Lower lobe of right lung (tissue), 2 donors: ENCODE results near the gene ZNF302. TPM values are rescaled to one million over a fixed set of nuclear protein-coding genes. Genes with fewer than 3 reads are reported as not detected.

Source experiments
- ATAC-seq, 2 donors: fragments of 200-7000 bp; cut with Tn5 transposase; one replicate each; pipeline ENCODE4 v1.9.1; 2020 to 2022; ENCODE audit warnings: mild to moderate bottlenecking in 2 of 2, moderate library complexity in 2 of 2
- DNase-seq: peaks from one replicate; pipeline ENCODE4 v3.0.0-alpha.2; 2020
- H3K27ac ChIP-seq: fragments of 200-600 bp; one replicate; pipeline ENCODE4 v1.8.0; 2022
- H3K27me3 ChIP-seq: fragments of 200-600 bp; one replicate; pipeline ENCODE4 v1.8.0; 2022; ENCODE audit warnings: low read depth
- H3K36me3 ChIP-seq: fragments of 200-600 bp; one replicate; pipeline ENCODE4 v1.8.0; 2022; ENCODE audit warnings: mild to moderate bottlenecking
- H3K4me1 ChIP-seq: fragments of 200-600 bp; one replicate; pipeline ENCODE4 v1.8.0; 2022
- H3K4me3 ChIP-seq: fragments of 200-600 bp; one replicate; pipeline ENCODE4 v1.8.0; 2022; ENCODE audit warnings: mild to moderate bottlenecking
- H3K9me3 ChIP-seq: fragments of 200-600 bp; one replicate; pipeline ENCODE4 v1.8.0; 2022
- intact Hi-C: fragments of 100-400 bp; cut with DNase I; formaldehyde crosslinking; loops from one replicate; pipeline ENCODE4 v1.11.0; 2022
- total RNA-seq: library from RNA; stranded (reverse); fragmentation: NEBNext Ultra II Directional; extraction: Animal tissue kit (Norgen Biotek cat#: 25700); gene quantifications from one replicate; pipeline ENCODE4 v1.2.1, GENCODE V29; 2021
- TF ChIP-seq, protein P1 (sequence below): fragments of 200-600 bp; IDR thresholded peaks from one replicate; pipeline ENCODE4 v1.8.0; 2022; ENCODE audit warnings: antibody characterized with exemption, mild to moderate bottlenecking
- donor health status: DM: no; HTN: yes; CAD: no; lungs with severe emphysema.

The ZNF302 gene
- total RNA-seq, 1 donor from 2014 or later: 27.2 TPM

DNA sequence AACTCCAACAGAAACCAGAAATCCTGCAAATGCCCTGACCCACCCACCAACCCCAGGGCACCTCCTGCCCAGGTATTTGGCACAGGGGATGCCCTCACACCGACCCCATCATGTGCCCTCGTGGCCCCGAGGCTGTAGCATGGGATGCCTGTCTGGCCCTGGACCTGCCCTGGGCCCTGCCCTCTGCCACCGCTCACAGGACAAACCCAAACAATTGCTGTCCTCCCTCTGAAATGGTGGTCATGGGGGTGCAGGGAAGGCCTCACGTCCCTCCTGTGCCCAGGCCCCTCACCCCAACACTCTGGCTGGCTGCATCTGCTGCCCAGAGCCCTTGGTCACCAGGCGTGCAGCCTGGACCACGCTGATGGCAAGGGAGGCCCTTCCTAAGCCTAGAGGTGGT lies 54.5 kb downstream of the ZNF302 start:
- Histone ChIP-seq H3K27ac (no peak overlapping the region), H3K36me3 (peaks cover 4% of the 10 kb centered on the region), H3K27me3 (no peaks in the 10 kb centered on the region), H3K4me1 (peaks cover 23% of the 10 kb centered on the region), H3K9me3 (no peaks in the 10 kb centered on the region), H3K4me3 (no peak overlapping the region)
- ATAC-seq (no peak), DNase-seq (no peak)
- intact Hi-C loops: no loop called here
- TF ChIP-seq, protein P1, sequence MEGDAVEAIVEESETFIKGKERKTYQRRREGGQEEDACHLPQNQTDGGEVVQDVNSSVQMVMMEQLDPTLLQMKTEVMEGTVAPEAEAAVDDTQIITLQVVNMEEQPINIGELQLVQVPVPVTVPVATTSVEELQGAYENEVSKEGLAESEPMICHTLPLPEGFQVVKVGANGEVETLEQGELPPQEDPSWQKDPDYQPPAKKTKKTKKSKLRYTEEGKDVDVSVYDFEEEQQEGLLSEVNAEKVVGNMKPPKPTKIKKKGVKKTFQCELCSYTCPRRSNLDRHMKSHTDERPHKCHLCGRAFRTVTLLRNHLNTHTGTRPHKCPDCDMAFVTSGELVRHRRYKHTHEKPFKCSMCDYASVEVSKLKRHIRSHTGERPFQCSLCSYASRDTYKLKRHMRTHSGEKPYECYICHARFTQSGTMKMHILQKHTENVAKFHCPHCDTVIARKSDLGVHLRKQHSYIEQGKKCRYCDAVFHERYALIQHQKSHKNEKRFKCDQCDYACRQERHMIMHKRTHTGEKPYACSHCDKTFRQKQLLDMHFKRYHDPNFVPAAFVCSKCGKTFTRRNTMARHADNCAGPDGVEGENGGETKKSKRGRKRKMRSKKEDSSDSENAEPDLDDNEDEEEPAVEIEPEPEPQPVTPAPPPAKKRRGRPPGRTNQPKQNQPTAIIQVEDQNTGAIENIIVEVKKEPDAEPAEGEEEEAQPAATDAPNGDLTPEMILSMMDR: no peak

DNA sequence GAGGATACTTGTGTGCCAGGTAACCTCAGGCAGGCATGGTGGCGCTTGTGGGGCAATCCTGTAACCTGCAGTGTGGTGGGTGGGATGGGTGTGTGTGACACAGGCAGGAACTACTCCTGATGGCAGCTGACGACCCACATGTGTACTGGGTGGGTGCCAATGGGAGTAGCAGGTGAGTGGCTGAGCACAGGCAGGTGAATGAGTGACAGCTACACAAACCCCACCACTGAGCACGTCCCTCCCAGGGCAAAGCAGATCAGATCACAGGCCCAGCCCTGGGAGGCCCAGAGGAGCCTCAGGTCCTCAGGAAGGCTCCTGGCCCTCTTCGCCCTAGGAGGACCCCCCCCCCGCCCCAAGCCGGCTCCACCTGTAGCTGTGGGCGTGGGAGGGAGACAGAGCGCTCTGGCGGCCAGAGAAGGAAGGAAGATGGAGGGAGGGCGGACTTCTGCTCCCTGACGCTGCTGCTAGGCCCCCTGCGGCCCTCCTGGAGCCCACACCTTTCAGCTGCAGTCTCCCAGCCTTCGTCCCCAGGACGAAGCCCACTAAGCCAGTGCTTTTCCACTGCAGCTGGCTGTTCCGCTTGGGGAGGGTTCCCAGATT lies 55.2 kb downstream of the ZNF302 start:
- intact Hi-C loops: no loop called here
- Histone ChIP-seq H3K36me3 (peaks cover 10% of the 10 kb centered on the region), H3K27ac (peak overlapping the region; percentile 99), H3K27me3 (no peaks in the 10 kb centered on the region), H3K4me3 (peak overlapping the region; percentile 84), H3K4me1 (peaks cover 23% of the 10 kb centered on the region), H3K9me3 (no peaks in the 10 kb centered on the region)
- TF ChIP-seq, protein P1: no peak
- DNase-seq (no peak), ATAC-seq (no peak)

DNA sequence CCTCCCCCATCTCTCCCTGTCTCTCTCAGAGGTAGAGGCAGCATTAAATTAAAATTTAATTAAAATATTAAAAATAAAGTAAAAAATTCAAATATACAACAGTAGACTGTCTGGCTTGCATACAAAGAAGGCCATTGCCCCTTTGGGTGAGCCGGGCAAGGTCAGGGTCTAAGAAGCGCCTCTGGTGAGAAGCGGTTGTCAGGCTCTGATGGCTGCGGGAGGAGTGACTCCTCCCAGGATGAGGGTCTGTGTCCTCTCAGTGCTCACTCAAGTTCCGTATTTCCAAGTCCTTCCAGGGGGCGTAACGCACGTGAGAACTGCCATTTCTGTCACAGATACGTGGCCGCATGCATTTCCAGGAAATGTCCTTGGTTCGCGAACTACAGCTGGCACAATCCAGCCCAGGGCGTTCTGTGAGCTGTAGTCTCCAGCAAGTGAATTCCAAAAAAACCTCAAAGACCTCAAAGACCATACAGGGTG lies 55.8 kb downstream of the ZNF302 start:
- ATAC-seq: peak; percentile 31 to 40
- Histone ChIP-seq H3K36me3 (peaks cover 13% of the 10 kb centered on the region), H3K9me3 (peaks cover 2% of the 10 kb centered on the region), H3K4me3 (peak overlapping the region; percentile 84), H3K4me1 (peaks cover 23% of the 10 kb centered on the region), H3K27ac (peak overlapping the region; percentile 99), H3K27me3 (no peaks in the 10 kb centered on the region)
- DNase-seq: peak; percentile 65
- TF ChIP-seq, protein P1: no peak
- intact Hi-C loops: no loop called here

DNA sequence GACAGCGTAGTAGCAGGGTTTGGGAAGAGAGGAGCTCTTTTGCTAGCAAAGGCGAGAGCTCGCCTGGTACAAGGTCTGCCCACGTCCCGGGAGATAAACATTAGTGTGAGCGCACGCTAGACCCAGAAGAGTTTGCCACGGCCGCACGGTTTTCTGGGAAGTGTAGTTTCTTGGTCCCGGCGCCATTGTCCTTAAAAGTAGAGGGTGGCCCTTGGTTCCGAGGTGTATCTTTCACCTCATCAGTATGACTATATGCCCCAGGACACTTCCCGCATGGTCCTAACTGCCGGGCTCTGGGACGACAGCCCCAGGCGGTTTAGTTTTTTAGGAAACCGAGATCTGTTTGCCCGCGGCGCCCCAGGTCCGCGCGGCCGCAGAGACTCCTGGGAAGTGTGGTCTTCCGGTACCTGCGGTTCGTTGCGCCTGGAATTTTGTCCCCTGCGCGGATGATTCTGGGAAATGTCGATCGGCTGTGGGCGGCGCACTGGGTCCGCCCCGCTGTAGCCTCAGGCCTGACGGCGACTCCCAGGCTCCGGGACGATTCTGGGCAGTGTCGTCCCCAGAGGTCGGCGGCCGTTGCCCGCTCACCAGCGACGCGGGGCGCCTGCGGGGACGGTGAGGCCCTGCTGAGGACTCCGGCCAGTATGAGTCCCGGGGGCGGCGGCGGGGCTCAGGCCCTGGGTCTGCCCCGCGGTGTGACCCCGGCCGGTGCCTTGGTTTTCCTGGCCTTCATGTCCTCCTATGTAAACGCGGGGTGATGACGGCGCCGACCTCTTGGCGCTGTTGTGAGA lies 56.5 kb downstream of the ZNF302 start, which contains the start of gene ZNF181:
Gene ZNF181 (plus strand): TSS at position 498 of the 791 bp plus-strand sequence. CDS start 795 bp downstream, outside the sequence.
- ATAC-seq (peak; percentile 95 to 98), DNase-seq (peak; percentile 92)
- TF ChIP-seq, protein P1: no peak
- intact Hi-C loops: no loop called here
- Histone ChIP-seq H3K27ac (peak within 1 kb of the TSS; percentile 99), H3K9me3 (peaks cover 8% of the 10 kb centered on the region), H3K4me1 (peaks cover 23% of the 10 kb centered on the region), H3K4me3 (peak within 1 kb of the TSS; percentile 84), H3K36me3 (peaks cover 16% of the 10 kb centered on the region), H3K27me3 (no peaks in the 10 kb centered on the region)

DNA sequence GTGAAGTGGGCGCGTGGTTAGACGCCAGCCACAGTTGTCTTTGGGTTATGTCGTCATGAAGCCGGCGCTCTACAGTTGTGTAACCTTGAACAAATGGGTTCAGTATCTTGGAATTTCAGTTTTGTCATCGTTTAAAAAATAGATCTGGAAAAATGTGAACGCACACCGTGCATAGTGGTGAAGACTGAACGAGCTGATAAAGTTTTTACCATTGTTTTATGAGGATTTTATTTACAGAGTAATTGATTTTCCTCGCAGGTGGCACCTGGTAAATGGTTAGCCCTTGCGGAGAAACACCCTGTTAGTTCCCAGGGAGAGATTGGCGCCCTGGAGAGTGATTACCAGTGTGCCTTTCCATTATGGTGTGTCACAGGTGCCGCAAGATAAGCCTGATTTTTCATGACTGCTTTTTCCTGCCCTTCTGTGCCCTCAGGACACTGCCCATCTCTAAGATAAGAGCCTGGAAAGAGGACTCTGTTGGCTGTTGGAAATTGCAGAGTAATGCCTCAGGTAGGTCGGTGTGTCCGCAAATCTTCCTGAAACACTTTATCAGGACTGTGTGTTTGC lies 57.1 kb downstream of the ZNF302 start:
- intact Hi-C loops: no loop called here
- peak overlapping the region; percentile 84 for H3K4me3 ChIP-seq
- H3K27me3 ChIP-seq: no peaks in the 10 kb centered on the region
- H3K9me3 ChIP-seq: peaks cover 15% of the 10 kb centered on the region
- H3K4me1 ChIP-seq: peaks cover 23% of the 10 kb centered on the region
- peaks cover 22% of the 10 kb centered on the region for H3K36me3 ChIP-seq
- no peak for ATAC-seq
- H3K27ac ChIP-seq: peak overlapping the region; percentile 99
- TF ChIP-seq, protein P1: no peak
- no peak for DNase-seq

Other genes with a start within 250 kb of the ZNF302 start
- gene UBA2, start 249.3 kb upstream of the ZNF302 start, total RNA-seq: 72.0 TPM
- 23.5 TPM for gene WTIP, start 195.9 kb upstream of the ZNF302 start, total RNA-seq
- 1.5 TPM for gene SCGB2B2, start 519 bp upstream of the ZNF302 start, total RNA-seq
- 12.4 TPM for gene ZNF181, start 56.6 kb downstream of the ZNF302 start, total RNA-seq
- 5.9 TPM for gene ZNF599, start 95.5 kb downstream of the ZNF302 start, total RNA-seq
- 3.5 TPM for gene ZNF30, start 249.2 kb downstream of the ZNF302 start, total RNA-seq